HEK293 (cell line): ENCODE measurements around the gene CDH23.

ENCODE experiments used
- CTCF ChIA-PET: fragments of 350-600 bp; formaldehyde crosslinking; extraction: SDS; loops from one replicate; lab custom pipeline; 2021; ENCODE audit warnings: antibody characterized with exemption; lab: Yijun Ruan, JAX
- POLR2A ChIA-PET: fragments of 300-600 bp; formaldehyde crosslinking; extraction: SDS; loops from one replicate; lab custom pipeline; 2020; ENCODE audit warnings: antibody characterized with exemption, inconsistent platforms; lab: Yijun Ruan, JAX
- H3K27ac ChIP-seq: fragments of 200-500 bp; sonication (Bioruptor generic); 2 replicates; pipeline ENCODE4 v1.5.1; 2014; ENCODE audit warnings: low read depth, low read length, control low read depth, inconsistent platforms; ENCODE audit errors: extremely low read depth
- H3K36me3 ChIP-seq, 2 experiments: fragments of 200-500 bp in 1 of 2; sonication (Bioruptor generic) in 1 of 2; 1 replicate in 1 of 2; 2 replicates in 1 of 2; pipeline ENCODE4 v1.5.1; 2014 to 2017; ENCODE audit warnings: inconsistent platforms in 2 of 2, low read length in 2 of 2; ENCODE audit not compliant: control insufficient read depth in 2 of 2, insufficient read depth in 1 of 2
- H3K4me1 ChIP-seq: fragments of 200-500 bp; sonication (Bioruptor generic); 2 replicates; pipeline ENCODE4 v1.5.1; 2014; ENCODE audit warnings: mild to moderate bottlenecking, low read length, inconsistent platforms; ENCODE audit not compliant: control insufficient read depth, insufficient read depth
- H3K4me3 ChIP-seq: 2 replicates; pipeline ENCODE4 v1.5.1; 2011; ENCODE audit warnings: low read depth, mild to moderate bottlenecking, control low read depth, low read length, moderate library complexity
- H3K9me3 ChIP-seq: fragments of 200-500 bp; sonication (Bioruptor generic); 2 replicates; pipeline ENCODE4 v1.5.1; 2014; ENCODE audit warnings: low read depth, low read length, inconsistent platforms; ENCODE audit not compliant: control insufficient read depth, insufficient read depth
- GLIS2 ChIP-seq: fragments of 450-650 bp; formaldehyde crosslinking; IDR thresholded peaks from 2 replicates; pipeline ENCODE4 v1.5.1; 2016; ENCODE audit warnings: missing biosample characterization, missing genetic modification characterization
- KLF8 ChIP-seq: fragments of 450-650 bp; formaldehyde crosslinking; IDR thresholded peaks from 2 replicates; pipeline ENCODE4 v1.5.1; 2016; ENCODE audit warnings: missing biosample characterization, missing genetic modification characterization
- PRDM1 ChIP-seq: fragments of 450-650 bp; formaldehyde crosslinking; IDR thresholded peaks from 2 replicates; pipeline ENCODE4; 2016; ENCODE audit warnings: missing biosample characterization, missing genetic modification characterization
- SETDB1 ChIP-seq: IDR thresholded peaks from one replicate; pipeline ENCODE4 v1.6.1; 2017; ENCODE audit warnings: mild to moderate bottlenecking, low read length, moderate library complexity, mixed read lengths; ENCODE audit not compliant: insufficient read length
- YY1 ChIP-seq: fragments of 450-650 bp; formaldehyde crosslinking; IDR thresholded peaks from 2 replicates; pipeline ENCODE4 v1.5.1; 2018; ENCODE audit warnings: missing biosample characterization, missing genetic modification characterization
- ZIC2 ChIP-seq: fragments of 450-650 bp; formaldehyde crosslinking; IDR thresholded peaks from 2 replicates; pipeline ENCODE4 v1.5.1; 2016; ENCODE audit warnings: missing biosample characterization, missing genetic modification characterization
- ZNF169 ChIP-seq: fragments of 450-650 bp; formaldehyde crosslinking; IDR thresholded peaks from 2 replicates; pipeline ENCODE4 v1.5.1; 2016; ENCODE audit warnings: missing biosample characterization, missing genetic modification characterization
- ZNF239 ChIP-seq: fragments of 450-650 bp; formaldehyde crosslinking; IDR thresholded peaks from 2 replicates; pipeline ENCODE4 v1.5.1; 2016; ENCODE audit warnings: missing biosample characterization, missing genetic modification characterization
- ZNF366 ChIP-seq: fragments of 450-650 bp; formaldehyde crosslinking; conservative IDR thresholded peaks from 2 replicates; pipeline ENCODE4 v1.5.1; 2016; ENCODE audit warnings: missing biosample characterization, missing genetic modification characterization
- ZNF37A ChIP-seq: fragments of 450-650 bp; IDR thresholded peaks from 2 replicates; pipeline ENCODE4 v1.5.1; 2018; ENCODE audit warnings: missing biosample characterization, missing genetic modification characterization
- ZNF529 ChIP-seq: fragments of 450-650 bp; formaldehyde crosslinking; IDR thresholded peaks from 2 replicates; pipeline ENCODE4 v1.5.1; 2017; ENCODE audit warnings: missing genetic modification characterization, missing biosample characterization; ENCODE audit not compliant: insufficient replicate concordance
- ZNF549 ChIP-seq: fragments of 450-650 bp; IDR thresholded peaks from 2 replicates; pipeline ENCODE4 v1.5.1; 2018; ENCODE audit warnings: missing biosample characterization, missing genetic modification characterization, mild to moderate bottlenecking, inconsistent platforms, moderate library complexity
- ZNF747 ChIP-seq: fragments of 450-650 bp; formaldehyde crosslinking; IDR thresholded peaks from 2 replicates; pipeline ENCODE4 v1.5.1; 2016; ENCODE audit warnings: missing biosample characterization, missing genetic modification characterization
- ZNF843 ChIP-seq: fragments of 450-650 bp; formaldehyde crosslinking; IDR thresholded peaks from 2 replicates; pipeline ENCODE4 v1.5.1; 2016; ENCODE audit warnings: missing biosample characterization, missing genetic modification characterization
- TF ChIP-seq, protein P1 (sequence below): fragments of 450-650 bp; formaldehyde crosslinking; IDR thresholded peaks from 2 replicates; pipeline ENCODE4 v1.5.1; 2016; ENCODE audit warnings: missing biosample characterization, missing genetic modification characterization, low read depth
- TF ChIP-seq, protein P2 (sequence below): fragments of 450-650 bp; formaldehyde crosslinking; IDR thresholded peaks from 2 replicates; pipeline ENCODE4 v1.5.1; 2016; ENCODE audit warnings: missing biosample characterization, missing genetic modification characterization
- TF ChIP-seq, protein P3 (sequence below): fragments of 450-650 bp; IDR thresholded peaks from 2 replicates; pipeline ENCODE4 v1.5.1; 2018; ENCODE audit warnings: missing biosample characterization, mild to moderate bottlenecking, missing genetic modification characterization

The CDH23 gene

DNA sequence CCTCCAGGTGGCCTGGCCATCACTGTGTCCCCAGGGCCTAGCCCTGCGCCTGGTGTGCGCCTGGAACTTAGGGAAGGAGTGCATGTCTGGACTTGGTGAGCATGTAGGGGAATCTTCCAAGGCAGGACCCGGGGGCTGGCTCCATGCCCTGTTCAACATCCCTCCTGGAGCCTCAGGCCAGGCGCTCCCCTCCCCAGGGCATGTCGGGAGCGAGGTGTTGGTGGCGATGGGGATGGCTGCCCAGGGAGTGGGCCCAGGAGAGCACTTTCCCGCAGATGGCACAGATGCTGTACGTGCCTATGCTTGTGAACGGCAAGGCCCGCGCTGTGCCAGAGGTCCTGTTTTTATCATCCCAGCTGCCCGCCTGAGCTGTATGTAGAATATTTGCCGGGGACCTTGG lies 55.0 kb downstream of the CDH23 start (continued):
- TF ChIP-seq ZIC2 (tag by site-specific recombination), result no peak
- TF ChIP-seq ZNF747 (tag by site-specific recombination), result no peak

DNA sequence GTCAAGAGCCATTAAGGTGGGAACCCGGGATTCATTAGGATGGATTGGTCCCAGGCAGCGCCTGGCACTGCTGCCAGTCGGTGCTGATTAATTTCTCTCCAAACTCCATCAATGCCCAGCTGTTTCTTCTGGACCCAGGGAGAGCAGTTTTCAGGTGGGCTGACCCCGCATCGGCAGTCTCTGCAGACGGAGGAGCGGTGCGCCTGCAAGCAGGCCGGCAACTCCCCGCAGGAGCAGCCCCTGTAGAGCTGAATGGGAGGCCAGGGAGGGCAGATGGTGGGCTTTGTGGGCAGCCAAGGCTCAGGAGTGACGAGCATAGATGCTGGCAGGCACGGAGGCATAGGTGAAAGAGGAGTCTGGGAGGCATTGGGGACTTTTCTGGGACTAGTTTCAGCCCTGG lies 56.5 kb downstream of the CDH23 start:
- H3K27ac ChIP-seq, result no peak overlapping the region
- CTCF ChIA-PET, result no interaction called here

DNA sequence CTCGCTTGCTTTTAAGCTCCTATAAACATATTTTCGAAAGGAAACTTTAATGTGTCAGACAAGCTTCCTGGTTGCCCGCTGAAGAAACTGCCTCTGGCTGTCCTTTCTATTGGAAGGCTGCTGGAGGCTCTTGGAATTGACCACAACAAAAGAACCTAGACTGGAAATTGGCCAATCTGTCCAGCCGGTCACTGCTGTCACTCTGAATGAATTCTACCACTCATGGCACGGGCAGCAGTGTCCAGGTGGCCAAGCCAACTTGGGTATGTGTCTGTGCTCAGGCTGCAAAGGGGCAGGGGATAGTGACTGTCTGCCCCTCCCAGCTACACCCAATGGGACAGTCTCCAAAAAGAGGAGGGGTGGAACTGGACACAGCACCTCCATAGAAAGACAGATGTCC lies 57.6 kb downstream of the CDH23 start:
- no peak overlapping the region for H3K4me3 ChIP-seq
- no peaks in the 10 kb centered on the region for H3K9me3 ChIP-seq
- TF ChIP-seq, protein P1, sequence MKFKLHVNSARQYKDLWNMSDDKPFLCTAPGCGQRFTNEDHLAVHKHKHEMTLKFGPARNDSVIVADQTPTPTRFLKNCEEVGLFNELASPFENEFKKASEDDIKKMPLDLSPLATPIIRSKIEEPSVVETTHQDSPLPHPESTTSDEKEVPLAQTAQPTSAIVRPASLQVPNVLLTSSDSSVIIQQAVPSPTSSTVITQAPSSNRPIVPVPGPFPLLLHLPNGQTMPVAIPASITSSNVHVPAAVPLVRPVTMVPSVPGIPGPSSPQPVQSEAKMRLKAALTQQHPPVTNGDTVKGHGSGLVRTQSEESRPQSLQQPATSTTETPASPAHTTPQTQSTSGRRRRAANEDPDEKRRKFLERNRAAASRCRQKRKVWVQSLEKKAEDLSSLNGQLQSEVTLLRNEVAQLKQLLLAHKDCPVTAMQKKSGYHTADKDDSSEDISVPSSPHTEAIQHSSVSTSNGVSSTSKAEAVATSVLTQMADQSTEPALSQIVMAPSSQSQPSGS, result no peak
- TF ChIP-seq, protein P2, sequence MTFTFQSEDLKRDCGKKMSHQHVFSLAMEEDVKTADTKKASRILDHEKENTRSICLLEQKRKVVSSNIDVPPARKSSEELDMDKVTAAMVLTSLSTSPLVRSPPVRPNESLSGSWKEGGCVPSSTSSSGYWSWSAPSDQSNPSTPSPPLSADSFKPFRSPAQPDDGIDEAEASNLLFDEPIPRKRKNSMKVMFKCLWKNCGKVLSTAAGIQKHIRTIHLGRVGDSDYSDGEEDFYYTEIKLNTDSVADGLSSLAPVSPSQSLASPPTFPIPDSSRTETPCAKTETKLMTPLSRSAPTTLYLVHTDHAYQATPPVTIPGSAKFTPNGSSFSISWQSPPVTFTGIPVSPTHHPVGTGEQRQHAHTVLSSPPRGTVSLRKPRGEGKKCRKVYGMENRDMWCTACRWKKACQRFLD (tag by site-specific recombination), result no peak
- TF ChIP-seq PRDM1, result no peak
- TF ChIP-seq ZNF843 (tag by site-specific recombination), result no peak
- no peak for TF ChIP-seq GLIS2 (tag by site-specific recombination)
- TF ChIP-seq, protein P3, sequence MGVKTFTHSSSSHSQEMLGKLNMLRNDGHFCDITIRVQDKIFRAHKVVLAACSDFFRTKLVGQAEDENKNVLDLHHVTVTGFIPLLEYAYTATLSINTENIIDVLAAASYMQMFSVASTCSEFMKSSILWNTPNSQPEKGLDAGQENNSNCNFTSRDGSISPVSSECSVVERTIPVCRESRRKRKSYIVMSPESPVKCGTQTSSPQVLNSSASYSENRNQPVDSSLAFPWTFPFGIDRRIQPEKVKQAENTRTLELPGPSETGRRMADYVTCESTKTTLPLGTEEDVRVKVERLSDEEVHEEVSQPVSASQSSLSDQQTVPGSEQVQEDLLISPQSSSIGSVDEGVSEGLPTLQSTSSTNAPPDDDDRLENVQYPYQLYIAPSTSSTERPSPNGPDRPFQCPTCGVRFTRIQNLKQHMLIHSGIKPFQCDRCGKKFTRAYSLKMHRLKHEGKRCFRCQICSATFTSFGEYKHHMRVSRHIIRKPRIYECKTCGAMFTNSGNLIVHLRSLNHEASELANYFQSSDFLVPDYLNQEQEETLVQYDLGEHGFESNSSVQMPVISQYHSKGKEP (tag by site-specific recombination), result no peak
- TF ChIP-seq YY1 (tag by site-specific recombination), result no peak
- TF ChIP-seq ZNF366 (tag by site-specific recombination), result no peak
- H3K4me1 ChIP-seq, result no peaks in the 10 kb centered on the region
- CTCF ChIA-PET, result no interaction called here
- POLR2A ChIA-PET, result no interaction called here
- no peaks in the 10 kb centered on the region for H3K36me3 ChIP-seq
- H3K27ac ChIP-seq, result no peak overlapping the region

More for the DNA sequence above, 56.5 kb downstream of the CDH23 start:
- no peak for TF ChIP-seq KLF8 (tag by site-specific recombination)
- no peak for TF ChIP-seq ZNF37A
- no peak for TF ChIP-seq ZNF239 (tag by site-specific recombination)
- TF ChIP-seq ZNF169 (tag by site-specific recombination), result no peak
- no peak for TF ChIP-seq SETDB1
- no peaks in the 10 kb centered on the region for H3K4me1 ChIP-seq
- no peaks in the 10 kb centered on the region for H3K9me3 ChIP-seq
- no peaks in the 10 kb centered on the region for H3K36me3 ChIP-seq
- no peak overlapping the region for H3K4me3 ChIP-seq
- POLR2A ChIA-PET, result no interaction called here

DNA sequence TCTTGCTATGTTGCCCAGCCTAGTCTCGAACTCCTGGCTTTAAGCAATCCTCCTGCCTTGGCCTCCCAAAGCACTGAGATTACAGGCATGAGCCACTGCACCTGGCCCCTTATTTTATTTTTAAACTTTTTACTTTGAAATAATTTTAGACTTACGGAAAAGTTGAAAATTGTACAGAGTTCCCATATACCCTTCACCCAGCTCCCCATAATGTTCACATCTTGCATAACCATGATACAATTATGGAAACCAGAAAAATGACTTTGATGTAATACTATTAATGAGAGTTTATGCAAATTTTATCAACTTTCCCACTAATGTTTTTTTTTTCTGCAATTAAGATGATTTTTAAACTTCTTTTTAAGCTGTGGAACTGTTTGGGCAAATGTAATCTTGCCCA lies 58.3 kb downstream of the CDH23 start:
- Histone ChIP-seq H3K4me1 (no peaks in the 10 kb centered on the region), H3K9me3 (no peaks in the 10 kb centered on the region), H3K27ac (no peak overlapping the region), H3K4me3 (no peak overlapping the region), H3K36me3 (no peaks in the 10 kb centered on the region)
- TF ChIP-seq ZNF549 (tag by site-specific recombination) (no peak), ZNF529 (tag by site-specific recombination) (peak; percentile 97)
- POLR2A ChIA-PET, result no interaction called here
- CTCF ChIA-PET, result no interaction called here
